Measurements from ENCODE around the gene SORBS2. TPM values are rescaled to one million over a fixed set of nuclear protein-coding genes. Genes with fewer than 3 reads are reported as not detected.

SORBS2 gene
- total and polyA plus RNA-seq, 2 donors (not counting 1 experiment from before 2014, with no cell fraction given), result 0.25 to 0.89 TPM

DNA sequence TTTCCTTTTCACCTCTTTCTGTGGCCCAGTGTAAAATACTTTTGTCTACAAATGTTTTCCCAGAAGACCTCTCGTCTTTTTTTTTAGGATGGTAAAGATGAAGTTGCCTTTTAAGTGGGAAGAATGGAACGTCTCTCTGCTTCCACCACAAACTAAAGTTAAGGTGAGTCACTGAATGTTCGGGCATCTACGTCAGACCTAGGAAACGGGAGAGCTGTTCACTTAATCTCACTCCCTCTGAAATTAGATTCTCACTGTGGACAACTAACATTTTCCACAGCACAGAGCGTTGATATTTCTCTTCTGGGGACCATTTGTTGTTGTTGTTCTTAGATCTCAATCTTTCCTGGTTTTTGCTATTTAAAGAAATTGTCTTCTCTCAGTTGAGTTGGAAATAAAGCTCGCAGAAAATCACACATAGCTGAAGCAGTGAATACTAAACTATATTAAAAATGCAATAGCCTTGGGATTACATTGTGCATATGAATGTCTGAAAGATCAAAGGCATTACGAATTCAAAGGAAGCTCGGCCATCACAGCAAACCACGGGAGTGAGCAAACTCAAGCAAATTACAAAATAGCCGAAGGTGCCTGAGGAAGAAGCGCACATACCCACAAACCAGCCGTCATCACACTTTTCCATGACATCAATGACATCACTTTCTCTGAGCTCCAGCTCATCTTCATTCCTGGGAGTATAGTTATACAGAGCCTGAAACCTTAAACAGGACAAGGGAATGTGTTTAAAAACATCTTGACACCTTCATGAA is 222.7 kb downstream of the SORBS2 start:
- Histone ChIP-seq H3K27me3 (replicated peaks in 1 of 4; ENCODE audit: control extremely low read depth in 1 of 4, control insufficient read depth in 3 of 4, insufficient read depth in 4 of 4, low read length in 3 of 4) (peaks cover 0 to 13% (median 12%) of the 10 kb centered on the region in 4 experiments), H3K4me3 (ENCODE audit: control extremely low read depth in 1 of 5, extremely low read depth in 1 of 5, insufficient read depth in 1 of 5, low read depth in 2 of 5, low read length in 4 of 5) (no peak overlapping the region), H3K4me1 (ENCODE audit: control insufficient read depth in 2 of 2, insufficient read depth in 2 of 2, low read length in 2 of 2) (peaks cover 12 to 13% of the 10 kb centered on the region in 2 donors), H3K9me3 (ENCODE audit: control extremely low read depth in 1 of 3, control insufficient read depth in 2 of 3, insufficient read depth in 1 of 3, low read length in 2 of 3) (peaks cover 0 to 11% (median 2%) of the 10 kb centered on the region in 3 donors), H3K79me2 (ENCODE audit: control insufficient read depth, insufficient read depth, low read length) (no peaks in the 10 kb centered on the region), H3K9ac (ENCODE audit: low read length) (no peak overlapping the region), H3K27ac (ENCODE audit: low read length in 2 of 2) (no peak overlapping the region), H3K4me2 (replicated peaks; ENCODE audit: low read depth, low read length, poor library complexity, severe bottlenecking) (no peak overlapping the region), H3K36me3 (replicated peaks in 1 of 2; ENCODE audit: control extremely low read depth in 1 of 2, control insufficient read depth in 1 of 2, extremely low read depth in 1 of 2, insufficient read depth in 2 of 2, low read length in 1 of 2) (no peaks in the 10 kb centered on the region), H4K20me1 (ENCODE audit: control insufficient read depth, insufficient read depth, low read length, poor library complexity, severe bottlenecking) (no peaks in the 10 kb centered on the region), H2AFZ (ENCODE audit: insufficient read depth, low read depth, low read length, poor library complexity, severe bottlenecking) (no peak overlapping the region)
- ChIA-PET POLR2A (no interaction called here), CTCF (interaction anchor here (1.0 to 1.5 kb wide), 2 partner anchors 9 to 17 kb away, joined by 3 to 6 read pairs; no protein-coding TSS in a partner anchor)
- DNase-seq (no peak), ATAC-seq (ENCODE audit: low read depth) (no peak)
- Mint-ChIP-seq H3K27me3 (peaks cover 49% of the 10 kb centered on the region), H3K27ac (no peak overlapping the region), H3K4me3 (peak overlapping the region; percentile 1), H3K4me1 (peaks cover 27% of the 10 kb centered on the region), H3K9me3 (ENCODE audit: insufficient read depth) (peaks cover 4% of the 10 kb centered on the region)
- intact Hi-C loops (cut with micrococcal nuclease), result loop anchor here (5.0 kb wide), 1 partner anchor 387 kb away; the partner anchor contains the start of gene CFAP97
- WGBS (ENCODE audit: insufficient coverage), result 74% methylated on average over 4 of the region's 13 CpGs
- TF ChIP-seq EZH2 (IDR thresholded peaks at IDR 0.05; ENCODE audit: borderline replicate concordance, insufficient read depth, low read depth, low read length, poor library complexity, severe bottlenecking), result no peak
- TF ChIP-seq, protein P1, sequence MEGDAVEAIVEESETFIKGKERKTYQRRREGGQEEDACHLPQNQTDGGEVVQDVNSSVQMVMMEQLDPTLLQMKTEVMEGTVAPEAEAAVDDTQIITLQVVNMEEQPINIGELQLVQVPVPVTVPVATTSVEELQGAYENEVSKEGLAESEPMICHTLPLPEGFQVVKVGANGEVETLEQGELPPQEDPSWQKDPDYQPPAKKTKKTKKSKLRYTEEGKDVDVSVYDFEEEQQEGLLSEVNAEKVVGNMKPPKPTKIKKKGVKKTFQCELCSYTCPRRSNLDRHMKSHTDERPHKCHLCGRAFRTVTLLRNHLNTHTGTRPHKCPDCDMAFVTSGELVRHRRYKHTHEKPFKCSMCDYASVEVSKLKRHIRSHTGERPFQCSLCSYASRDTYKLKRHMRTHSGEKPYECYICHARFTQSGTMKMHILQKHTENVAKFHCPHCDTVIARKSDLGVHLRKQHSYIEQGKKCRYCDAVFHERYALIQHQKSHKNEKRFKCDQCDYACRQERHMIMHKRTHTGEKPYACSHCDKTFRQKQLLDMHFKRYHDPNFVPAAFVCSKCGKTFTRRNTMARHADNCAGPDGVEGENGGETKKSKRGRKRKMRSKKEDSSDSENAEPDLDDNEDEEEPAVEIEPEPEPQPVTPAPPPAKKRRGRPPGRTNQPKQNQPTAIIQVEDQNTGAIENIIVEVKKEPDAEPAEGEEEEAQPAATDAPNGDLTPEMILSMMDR (IDR thresholded peaks at IDR 0.05), result no peak
